Large intestine (tissue), 3 donors: ENCODE results near the gene AMBRA1. TPM values are rescaled to one million over a fixed set of nuclear protein-coding genes. Genes with fewer than 3 reads are reported as not detected.

Experiments
- DNase-seq, 2 donors: peaks; one replicate each; pipeline versions ENCODE4 v3.0.0 to v3.0.0-alpha.2; 2013
- H3K27ac ChIP-seq: one replicate; pipeline ENCODE4 v1.5.1; 2013; ENCODE audit warnings: low read length
- H3K27me3 ChIP-seq: 2 replicates; pipeline ENCODE4 v1.6.1; 2013; ENCODE audit warnings: low read length; ENCODE audit not compliant: control insufficient read depth, insufficient read depth
- H3K36me3 ChIP-seq: 2 replicates; pipeline ENCODE4 v1.6.1; 2013; ENCODE audit warnings: low read length; ENCODE audit not compliant: control insufficient read depth, insufficient read depth
- H3K4me1 ChIP-seq: one replicate; pipeline ENCODE4 v1.6.1; 2013; ENCODE audit warnings: low read length; ENCODE audit not compliant: control insufficient read depth, insufficient read depth
- H3K4me3 ChIP-seq: one replicate; pipeline ENCODE4 v1.5.1; 2013; ENCODE audit warnings: low read length
- H3K9me3 ChIP-seq: one replicate; pipeline ENCODE4 v1.6.1; 2013; ENCODE audit warnings: mild to moderate bottlenecking, low read depth, low read length, moderate library complexity; ENCODE audit not compliant: control insufficient read depth
- WGBS: methylation state at CpG from one replicate; pipeline ENCODE4 v1.1.5; 2013; ENCODE audit warnings: low lambda C conversion rate; ENCODE audit not compliant: insufficient coverage; 5-methylcytosine and 5-hydroxymethylcytosine counted together
- polyA plus RNA-seq: library from polyadenylated mRNA; unstranded; fragments of 120-200 nt; gene quantifications from one replicate; pipeline ENCODE4 v1.2.1, GENCODE V29; 2013

The AMBRA1 gene
- polyA plus RNA-seq, 1 donor, result 20.2 TPM

- WGBS, result no CpG with 5 or more reads among the region's 80 CpGs
- Histone ChIP-seq H3K4me3 (peak overlapping the region; percentile 41), H3K27me3 (peaks cover 54% of the 10 kb centered on the region), H3K9me3 (peaks cover 9% of the 10 kb centered on the region), H3K4me1 (peaks cover 45% of the 10 kb centered on the region), H3K27ac (no peak overlapping the region), H3K36me3 (peaks cover 2% of the 10 kb centered on the region)
- peak in 1 of 2 donors; percentile 70 for DNase-seq
These were observed 204.1 kb downstream of the AMBRA1 start for GRCh38 chr11:46389450-46390330.

GRCh38 chr11:46388619-46389449, 205.0 kb downstream of the AMBRA1 start:
- Histone ChIP-seq H3K4me3 (no peak overlapping the region), H3K27me3 (peaks cover 54% of the 10 kb centered on the region), H3K36me3 (peaks cover 2% of the 10 kb centered on the region), H3K9me3 (peaks cover 9% of the 10 kb centered on the region), H3K4me1 (peaks cover 51% of the 10 kb centered on the region), H3K27ac (no peak overlapping the region)
- WGBS, result no CpG with 5 or more reads among the region's 21 CpGs
- peak in 1 of 2 donors; percentile 25 for DNase-seq

DNA sequence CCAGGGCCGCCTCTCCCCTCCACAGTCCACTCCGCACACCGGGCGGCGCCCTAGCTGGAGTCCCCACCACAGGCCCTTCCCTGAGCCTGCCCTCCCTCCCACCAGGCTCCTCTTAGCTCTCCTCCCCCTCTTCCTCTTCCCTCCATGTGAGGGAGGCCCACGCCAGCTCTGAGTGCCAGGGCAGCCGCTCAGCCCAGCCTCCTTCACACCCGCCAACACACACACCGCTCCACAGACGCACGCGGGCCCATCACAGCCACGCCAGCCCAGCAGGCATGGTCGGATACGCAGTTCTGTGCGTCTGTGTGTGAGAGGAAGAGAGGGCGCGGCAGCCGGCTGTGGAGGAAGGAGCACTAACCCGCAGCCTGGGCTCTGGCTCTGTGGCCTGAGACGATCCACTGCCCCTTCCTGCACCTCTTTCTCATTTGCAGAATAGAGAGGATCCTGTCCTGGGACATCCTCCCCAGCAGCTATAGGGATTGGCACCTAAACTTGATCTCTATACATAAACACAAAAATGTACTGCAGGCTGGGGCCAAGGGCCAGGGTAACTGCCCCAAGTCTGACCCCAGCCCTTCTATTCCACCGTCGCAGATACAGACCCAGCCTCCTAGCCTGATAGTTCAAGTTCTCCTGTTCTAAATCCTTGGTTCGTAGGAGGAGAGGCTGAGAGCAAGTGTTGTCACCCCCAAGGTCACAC, 205.8 kb downstream of the AMBRA1 start:
- no peak overlapping the region for H3K4me3 ChIP-seq
- peak in 1 of 2 donors; percentile 32 for DNase-seq
- no CpG with 5 or more reads among the region's 24 CpGs for WGBS
- H3K36me3 ChIP-seq, result peaks cover 7% of the 10 kb centered on the region
- no peak overlapping the region for H3K27ac ChIP-seq
- peaks cover 51% of the 10 kb centered on the region for H3K4me1 ChIP-seq
- H3K9me3 ChIP-seq, result peaks cover 9% of the 10 kb centered on the region
- H3K27me3 ChIP-seq, result peaks cover 54% of the 10 kb centered on the region

GRCh38 chr11:46387456-46387855, 206.4 kb downstream of the AMBRA1 start:
- H3K27me3 ChIP-seq, result peaks cover 54% of the 10 kb centered on the region
- H3K9me3 ChIP-seq, result peaks cover 8% of the 10 kb centered on the region
- peaks cover 9% of the 10 kb centered on the region for H3K36me3 ChIP-seq
- DNase-seq, result no peak
- no peak overlapping the region for H3K27ac ChIP-seq
- H3K4me3 ChIP-seq, result no peak overlapping the region
- no CpG with 5 or more reads among the region's 5 CpGs for WGBS
- H3K4me1 ChIP-seq, result peaks cover 52% of the 10 kb centered on the region

- no CpG with 5 or more reads among the region's 4 CpGs for WGBS
- Histone ChIP-seq H3K9me3 (peaks cover 10% of the 10 kb centered on the region), H3K27me3 (peaks cover 54% of the 10 kb centered on the region)
These were observed 207.1 kb downstream of the AMBRA1 start for GRCh38 chr11:46386674-46387073.

DNA sequence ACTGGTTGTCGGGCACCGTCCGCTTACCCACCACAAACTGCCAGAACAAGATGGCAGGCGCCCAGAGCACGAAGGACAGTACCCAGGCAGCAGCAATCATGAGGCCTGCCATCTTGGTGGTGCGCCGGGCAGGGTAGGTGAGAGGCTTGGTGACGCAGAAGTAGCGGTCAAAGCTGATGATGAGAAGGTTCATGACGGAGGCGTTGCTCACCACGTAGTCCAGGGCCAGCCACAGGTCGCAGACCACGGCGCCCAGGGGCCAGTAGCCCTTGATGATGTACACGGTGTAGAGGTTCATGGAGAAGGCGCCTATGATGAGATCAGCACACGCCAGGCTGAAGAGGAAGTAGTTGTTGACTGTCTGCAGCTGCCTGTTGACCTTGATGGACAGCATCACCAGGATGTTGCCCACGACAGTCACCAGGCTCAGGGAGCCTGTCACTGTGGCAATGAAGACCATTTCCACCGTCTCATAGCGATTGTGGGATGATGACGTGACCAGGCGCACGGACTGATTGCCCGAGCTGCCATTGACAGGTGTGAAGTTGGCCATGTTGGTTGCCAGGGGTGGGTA, 207.7 kb downstream of the AMBRA1 start:
- DNase-seq, result no peak
- WGBS, result no CpG with 5 or more reads among the region's 25 CpGs
- peaks cover 51% of the 10 kb centered on the region for H3K27me3 ChIP-seq
- no peak overlapping the region for H3K27ac ChIP-seq
- peaks cover 52% of the 10 kb centered on the region for H3K4me1 ChIP-seq
- H3K36me3 ChIP-seq, result peaks cover 9% of the 10 kb centered on the region
- no peak overlapping the region for H3K4me3 ChIP-seq
- H3K9me3 ChIP-seq, result peaks cover 10% of the 10 kb centered on the region

More at GRCh38 chr11:46386674-46387073, 207.1 kb downstream of the AMBRA1 start:
- peaks cover 9% of the 10 kb centered on the region for H3K36me3 ChIP-seq
- no peak overlapping the region for H3K4me3 ChIP-seq
- H3K4me1 ChIP-seq, result peaks cover 52% of the 10 kb centered on the region
- DNase-seq, result no peak
- H3K27ac ChIP-seq, result no peak overlapping the region

- H3K4me1 ChIP-seq, result peaks cover 48% of the 10 kb centered on the region
- WGBS, result no CpG with 5 or more reads among the region's 47 CpGs
- H3K27me3 ChIP-seq, result peaks cover 44% of the 10 kb centered on the region
- DNase-seq, result no peak
- peaks cover 9% of the 10 kb centered on the region for H3K36me3 ChIP-seq
- no peak overlapping the region for H3K4me3 ChIP-seq
- H3K27ac ChIP-seq, result no peak overlapping the region
- peaks cover 10% of the 10 kb centered on the region for H3K9me3 ChIP-seq
These were observed 208.4 kb downstream of the AMBRA1 start for GRCh38 chr11:46385169-46386004.

- Histone ChIP-seq H3K4me3 (no peak overlapping the region), H3K27me3 (peaks cover 31% of the 10 kb centered on the region), H3K36me3 (peaks cover 9% of the 10 kb centered on the region), H3K9me3 (peaks cover 5% of the 10 kb centered on the region), H3K27ac (peak overlapping the region; percentile 35), H3K4me1 (peaks cover 36% of the 10 kb centered on the region)
- DNase-seq, result peak; percentile 83 to 90
- no CpG with 5 or more reads among the region's 12 CpGs for WGBS
These were observed 209.7 kb downstream of the AMBRA1 start for GRCh38 chr11:46383974-46384701.

DNA sequence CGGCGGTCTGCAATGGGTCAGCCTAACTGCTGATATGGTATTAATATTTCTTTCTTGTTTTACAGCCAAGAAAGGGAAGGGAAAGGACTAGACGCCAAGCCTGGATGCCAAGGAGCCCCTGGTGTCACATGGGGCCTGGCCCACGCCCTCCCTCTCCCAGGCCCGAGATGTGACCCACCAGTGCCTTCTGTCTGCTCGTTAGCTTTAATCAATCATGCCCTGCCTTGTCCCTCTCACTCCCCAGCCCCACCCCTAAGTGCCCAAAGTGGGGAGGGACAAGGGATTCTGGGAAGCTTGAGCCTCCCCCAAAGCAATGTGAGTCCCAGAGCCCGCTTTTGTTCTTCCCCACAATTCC, 210.4 kb downstream of the AMBRA1 start:
- peak overlapping the region; percentile 35 for H3K27ac ChIP-seq
- H3K36me3 ChIP-seq, result peaks cover 10% of the 10 kb centered on the region
- no peak overlapping the region for H3K4me3 ChIP-seq
- H3K4me1 ChIP-seq, result peaks cover 30% of the 10 kb centered on the region
- DNase-seq, result no peak
- WGBS, result no CpG with 5 or more reads among the region's 7 CpGs
- peaks cover 5% of the 10 kb centered on the region for H3K9me3 ChIP-seq
- H3K27me3 ChIP-seq, result peaks cover 23% of the 10 kb centered on the region
